ENCODE measurements around the gene SOX9.
"Not testable (repeated sequence)": the region's sequence is repeated elsewhere in the genome, so short reads cannot be mapped to it uniquely, and the experiment has no call there.

SOX9 gene

DNA sequence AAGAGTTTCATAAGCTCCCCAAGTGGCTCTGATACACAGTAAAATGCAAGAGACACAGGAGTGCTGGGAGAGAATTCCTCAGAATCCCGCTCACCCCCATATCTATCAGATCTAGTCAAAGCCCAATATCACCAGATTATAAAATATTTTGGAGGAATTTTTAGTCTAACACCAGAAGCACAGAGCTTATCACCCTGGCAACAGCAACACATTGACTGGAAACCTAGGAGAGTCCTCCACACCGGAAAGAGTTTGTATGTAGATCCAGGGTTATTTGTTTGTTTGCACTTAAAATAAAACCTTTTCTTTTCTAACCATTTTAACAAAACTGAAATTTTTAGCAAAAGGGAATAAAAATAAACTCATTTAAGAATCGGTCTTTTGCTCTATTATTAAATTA lies 7.2 kb downstream of the SOX9 start:
- DNase-seq = no peak

DNA sequence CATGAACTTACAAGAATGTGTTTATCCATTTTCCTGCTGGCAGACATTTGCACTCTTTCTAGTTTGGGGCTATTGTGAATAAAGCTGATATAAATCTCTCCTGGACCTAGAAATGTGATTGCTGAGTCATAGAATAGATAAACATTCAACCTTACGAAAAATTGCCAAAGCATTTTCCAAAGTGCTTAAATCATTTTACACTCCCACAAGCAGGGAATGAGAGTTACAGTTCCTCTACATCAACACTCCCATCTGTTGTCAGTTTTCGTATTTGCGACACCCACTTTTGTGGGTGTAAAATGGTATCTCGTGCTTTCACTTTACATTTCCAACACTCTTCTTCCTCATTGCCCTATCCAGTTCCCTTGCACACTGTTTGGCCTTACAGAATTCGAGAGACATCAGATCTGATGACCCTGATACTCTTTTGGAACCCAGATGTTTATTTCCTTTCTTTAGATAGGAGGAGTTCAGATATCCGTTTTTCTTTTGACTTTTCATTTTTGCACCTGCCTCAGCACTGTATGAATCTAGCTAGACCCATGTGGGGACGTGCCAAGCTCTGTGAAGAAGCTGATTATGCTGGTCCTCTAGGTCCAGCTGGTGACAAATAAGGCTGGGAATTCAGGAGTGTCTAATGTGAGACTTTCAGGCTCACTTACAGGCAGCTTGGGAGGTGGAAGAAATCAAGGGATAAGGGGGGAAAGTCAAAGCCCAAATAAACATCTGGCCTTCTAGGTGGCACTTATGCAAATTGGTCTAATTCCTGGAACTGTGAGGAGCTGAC lies 14.0 kb downstream of the SOX9 start:
- no peak for DNase-seq

DNA sequence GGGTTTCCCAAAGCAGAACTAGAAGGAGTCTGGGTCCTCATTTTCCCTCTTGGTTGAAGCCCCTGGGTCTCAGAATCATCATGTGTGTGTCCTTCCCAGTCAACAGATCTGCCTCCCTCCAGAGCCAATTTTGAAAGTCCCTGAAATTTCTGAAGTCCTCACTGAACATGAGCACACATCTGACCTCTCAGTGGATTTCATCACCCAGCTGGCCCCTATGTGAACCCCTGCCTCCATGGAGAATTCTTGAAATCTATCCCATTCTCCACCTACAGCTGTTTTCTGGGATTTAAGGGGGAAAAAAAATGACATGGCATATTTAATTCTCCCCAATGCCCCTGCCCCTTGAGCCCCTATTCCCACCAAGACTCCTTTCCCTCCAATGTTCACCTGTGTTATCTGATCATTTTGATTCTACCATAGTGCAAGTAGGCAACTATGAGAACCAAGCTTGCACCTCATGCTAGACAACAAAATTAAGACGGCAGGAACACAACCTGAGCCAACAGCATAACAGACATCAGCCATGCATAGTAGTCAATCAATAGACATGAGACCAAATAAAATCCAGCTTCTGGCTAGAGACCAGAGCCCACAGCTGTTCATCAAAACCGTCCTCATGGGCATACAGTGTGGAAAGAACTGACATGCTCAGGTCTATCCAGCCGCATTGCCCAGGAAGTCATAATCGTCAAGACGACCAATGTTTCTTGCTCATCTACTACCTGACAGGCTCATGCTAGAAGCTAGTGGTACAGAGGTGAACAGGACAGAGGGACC lies 14.9 kb downstream of the SOX9 start:
- DNase-seq = no peak

DNA sequence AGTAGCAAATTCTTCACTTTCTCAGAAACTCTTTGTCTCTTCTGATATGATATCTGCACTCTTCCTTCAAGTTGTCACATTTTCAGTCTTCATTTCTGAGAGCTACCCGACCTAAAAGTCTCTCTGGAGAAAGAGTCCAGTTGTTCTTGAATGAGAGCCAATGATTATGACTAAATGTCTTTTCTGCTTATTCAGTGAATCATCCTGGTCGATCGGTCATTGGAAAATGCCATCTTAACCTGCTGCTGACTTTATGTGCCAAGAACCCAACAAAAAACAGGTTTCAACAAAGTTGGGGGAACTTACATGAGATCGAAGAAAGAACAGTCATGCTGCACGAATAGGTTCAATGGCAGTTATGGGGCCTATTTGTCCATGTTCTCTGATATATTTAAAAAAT lies 15.9 kb downstream of the SOX9 start:
- DNase-seq = no peak

DNA sequence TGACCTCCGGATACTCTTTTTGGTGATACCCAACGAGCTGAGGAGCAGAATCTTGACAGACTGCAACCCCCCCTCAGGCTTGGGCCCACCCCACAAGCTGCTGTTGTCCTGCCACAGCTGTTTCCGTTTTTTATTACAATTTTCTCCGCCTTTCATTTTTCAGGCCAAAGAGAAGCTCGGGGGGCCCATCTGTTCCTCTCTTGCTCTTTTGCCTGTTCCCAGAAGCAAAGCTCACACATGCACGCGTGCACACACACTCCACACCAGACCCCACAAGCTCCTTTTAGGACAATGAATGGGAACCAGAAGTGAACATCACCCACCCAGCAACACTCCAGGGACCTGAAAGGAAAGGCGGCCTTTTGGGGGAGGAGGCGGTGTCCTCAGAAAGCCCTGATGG lies 16.3 kb downstream of the SOX9 start:
- DNase-seq = no peak

DNA sequence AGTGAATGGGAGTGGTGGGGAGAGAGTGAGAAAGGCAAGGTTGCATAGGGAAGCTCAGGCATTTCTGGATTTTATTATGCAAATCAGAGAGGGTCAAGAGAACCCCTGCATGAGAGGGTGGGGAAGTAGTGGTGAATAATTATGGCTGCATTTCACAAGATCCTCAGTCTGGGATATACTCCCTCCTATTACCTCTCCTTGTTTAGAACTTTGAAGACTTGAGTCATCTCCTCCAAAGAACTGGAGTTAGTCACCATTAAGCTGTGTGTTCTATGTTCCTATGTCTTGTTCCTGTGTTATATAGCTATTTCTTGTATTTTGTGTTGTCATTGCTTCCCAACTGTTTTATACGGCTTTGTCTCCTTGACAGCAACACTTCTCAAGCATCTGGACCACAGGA lies 18.4 kb downstream of the SOX9 start:
- DNase-seq = no peak

DNA sequence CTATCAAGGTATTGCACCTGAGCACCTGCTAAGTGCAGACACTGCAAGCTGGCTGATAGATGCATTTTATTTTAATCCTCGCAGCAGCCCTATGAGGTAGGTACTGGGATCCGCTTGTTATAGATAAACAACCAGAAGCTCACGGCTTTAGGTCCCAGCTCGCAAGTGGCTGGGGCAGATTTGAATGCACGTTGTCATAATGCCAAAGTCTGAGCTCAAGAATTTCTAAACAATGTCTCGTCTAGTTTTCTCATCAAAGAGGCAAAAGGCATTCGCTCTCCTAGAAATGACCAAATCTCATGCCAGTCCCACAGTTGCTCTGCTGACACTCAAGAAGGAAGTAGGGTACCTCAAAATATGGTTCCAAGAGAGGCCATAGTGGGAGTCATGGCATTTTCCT lies 20.5 kb downstream of the SOX9 start:
- no peak for DNase-seq

DNA sequence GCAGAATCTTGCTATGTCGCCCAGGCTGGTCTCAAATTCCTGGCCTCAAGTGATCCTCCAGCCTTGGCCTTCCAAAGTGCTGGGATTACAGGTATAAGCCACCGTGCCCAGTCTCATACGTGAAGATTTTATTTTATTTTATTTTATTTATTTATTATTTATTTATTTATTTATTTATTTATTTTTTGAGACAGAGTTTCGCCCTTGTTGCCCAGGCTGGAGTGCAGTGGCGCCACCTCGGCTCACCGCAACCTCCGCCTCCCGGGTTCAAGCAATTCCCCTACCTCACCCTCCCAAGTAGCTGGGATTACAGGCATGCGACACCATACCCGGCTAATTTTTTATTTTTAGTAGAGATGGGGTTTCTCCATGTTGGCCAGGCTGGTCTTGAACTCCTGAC lies 21.3 kb downstream of the SOX9 start:
- DNase-seq = not testable (repeated sequence)

DNA sequence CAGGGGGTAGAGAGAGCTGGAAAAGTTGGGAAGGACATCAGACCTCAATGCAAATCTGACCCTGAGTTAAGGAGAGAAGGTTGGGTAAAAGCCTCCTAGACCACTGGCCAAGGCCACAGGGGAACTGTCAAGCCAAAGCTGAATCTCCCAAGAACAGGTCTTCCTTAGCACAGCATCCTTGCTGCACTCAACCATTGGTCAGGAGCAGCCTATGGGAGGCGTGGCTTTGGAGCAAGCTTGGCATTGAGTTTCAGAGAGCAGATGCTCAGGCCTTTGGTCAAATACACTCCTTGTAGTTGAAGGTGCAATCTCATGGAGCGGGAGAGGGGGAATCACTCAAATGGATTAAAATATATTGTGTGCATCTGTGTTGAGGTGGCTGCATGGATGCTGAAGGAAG lies 21.8 kb downstream of the SOX9 start:
- DNase-seq = no peak

DNA sequence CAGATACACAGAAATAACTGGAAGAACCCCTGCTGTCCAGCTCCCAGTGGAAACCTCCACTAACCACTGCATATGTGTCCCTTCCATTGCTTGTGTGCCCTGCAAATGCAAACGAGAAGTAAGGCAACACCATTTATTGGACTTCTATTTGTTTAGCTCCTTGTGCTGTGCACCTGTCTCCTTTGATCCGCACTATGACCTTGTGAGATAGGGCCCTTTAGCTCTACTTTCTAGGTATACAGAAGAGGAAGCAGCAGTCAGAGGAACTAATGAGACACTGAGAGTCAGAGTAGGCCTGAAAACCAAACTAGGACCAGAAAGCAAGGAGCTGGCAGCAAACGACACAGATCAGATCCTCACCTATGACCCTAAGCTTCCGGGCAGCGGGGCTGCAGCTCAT lies 22.4 kb downstream of the SOX9 start:
- no peak for DNase-seq

DNA sequence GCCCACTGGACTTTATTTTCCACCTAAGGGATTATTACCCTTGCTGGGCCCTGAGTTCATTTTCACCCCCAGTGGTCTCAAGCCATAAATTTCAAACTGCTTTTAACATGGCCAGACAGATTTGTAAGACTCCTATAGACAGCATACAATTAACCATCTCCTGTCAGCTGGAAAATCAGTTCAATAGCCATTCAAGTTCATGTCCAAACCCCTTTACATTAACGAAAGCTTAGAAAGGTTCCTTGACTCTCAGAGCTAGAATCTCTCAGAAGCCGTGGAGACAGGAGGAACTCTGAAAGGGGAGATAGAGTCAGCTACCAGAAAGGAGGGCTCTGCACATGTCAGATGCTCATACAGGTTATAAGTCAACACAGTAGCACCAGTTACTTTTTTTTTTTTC lies 23.3 kb downstream of the SOX9 start:
- no peak for DNase-seq

DNA sequence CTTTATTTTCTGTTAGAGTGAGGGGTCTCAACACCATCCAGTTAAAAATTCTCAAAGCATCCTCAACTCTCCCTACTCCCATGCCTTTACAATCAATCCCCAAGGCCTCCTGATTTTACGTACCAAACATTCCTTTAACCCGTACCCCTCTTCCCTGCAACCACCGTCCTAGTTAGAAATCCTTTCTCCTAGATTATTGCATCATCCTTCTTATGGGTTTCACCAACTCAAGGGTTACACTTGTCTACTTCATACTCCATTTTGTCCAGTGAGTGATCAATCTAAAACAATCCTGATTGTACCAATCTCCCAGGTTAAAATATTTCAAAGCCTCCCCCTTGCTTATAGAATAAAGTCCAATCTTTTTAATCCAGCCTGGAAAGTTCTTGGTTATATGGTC lies 24.7 kb downstream of the SOX9 start:
- no peak for DNase-seq

DNA sequence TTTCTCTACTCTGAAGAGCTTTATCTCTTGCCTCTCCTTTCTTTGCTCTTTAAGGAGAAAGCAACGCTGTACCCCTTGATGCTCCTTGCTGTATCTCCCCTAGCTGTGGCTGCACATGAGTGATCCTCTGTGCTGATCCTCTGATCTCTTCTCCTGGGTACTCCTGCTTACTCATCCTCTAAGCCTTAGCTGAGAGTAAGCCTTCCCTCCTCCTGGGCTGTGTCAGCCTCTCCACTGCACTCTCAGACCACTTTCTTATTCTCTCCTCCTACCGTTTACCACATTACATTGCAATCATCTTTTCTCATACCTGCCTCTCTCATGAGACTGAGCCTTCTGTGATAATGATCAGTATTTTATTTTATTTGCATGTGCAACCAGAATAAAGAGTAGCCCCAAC lies 25.1 kb downstream of the SOX9 start:
- no peak for DNase-seq

DNA sequence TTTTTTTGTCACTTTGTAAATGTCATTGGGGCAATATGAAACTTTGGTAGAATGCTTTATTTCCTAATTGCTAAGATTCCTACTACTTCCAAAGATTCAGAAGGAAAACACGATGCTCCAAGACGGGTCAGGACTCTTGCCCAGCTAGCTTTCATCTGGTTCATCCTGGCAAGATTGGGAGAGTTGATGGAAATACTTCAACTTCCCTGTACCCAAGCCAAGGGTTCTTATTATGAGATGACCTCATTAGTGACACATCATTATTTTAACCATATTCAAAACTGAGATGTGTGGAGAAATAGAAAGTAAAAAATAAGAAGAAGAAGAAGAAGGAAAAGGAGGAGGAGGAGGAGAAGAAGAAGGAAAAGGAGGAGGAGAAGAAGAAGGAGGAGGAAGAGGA lies 25.6 kb downstream of the SOX9 start:
- no peak for DNase-seq

DNA sequence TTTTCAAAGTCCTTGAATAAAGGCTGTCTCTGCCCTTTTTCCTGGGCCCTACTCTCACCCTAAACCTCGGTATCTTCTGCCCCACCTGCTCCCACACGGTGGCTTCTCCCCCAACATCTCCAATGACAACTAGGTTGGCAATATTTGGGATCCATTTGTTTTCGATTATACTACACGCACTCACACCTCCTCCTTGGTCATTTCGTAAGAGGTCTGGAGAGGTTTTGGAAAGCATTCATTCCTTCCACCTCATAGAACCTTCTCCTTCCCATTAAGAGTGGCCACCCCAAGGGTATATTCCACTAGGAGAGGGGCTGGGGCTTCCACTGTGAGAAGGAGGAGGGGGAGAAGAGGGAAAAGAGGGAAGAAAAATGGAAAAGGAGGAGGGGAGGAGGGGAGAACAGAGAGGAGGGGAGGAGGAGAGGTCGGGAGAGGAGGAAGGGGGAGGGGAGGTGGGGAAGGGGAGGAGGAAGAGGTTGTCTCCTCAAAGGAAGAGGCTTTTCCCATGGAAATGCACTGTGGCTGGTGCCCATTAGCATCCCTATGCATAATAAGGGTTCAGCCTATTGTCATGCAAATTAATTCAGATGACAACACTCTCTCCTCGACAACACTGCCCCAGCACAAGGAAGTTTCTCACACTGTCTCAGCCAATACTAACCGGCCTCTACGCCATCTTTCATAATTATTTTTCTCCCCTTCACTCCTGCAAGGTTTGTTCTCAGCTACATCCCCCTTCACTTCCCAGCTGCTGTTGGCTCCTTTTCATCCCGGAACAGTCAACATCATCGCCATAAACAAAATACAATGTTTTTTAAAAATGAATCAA lies 30.0 kb downstream of the SOX9 start:
- no peak for DNase-seq

DNA sequence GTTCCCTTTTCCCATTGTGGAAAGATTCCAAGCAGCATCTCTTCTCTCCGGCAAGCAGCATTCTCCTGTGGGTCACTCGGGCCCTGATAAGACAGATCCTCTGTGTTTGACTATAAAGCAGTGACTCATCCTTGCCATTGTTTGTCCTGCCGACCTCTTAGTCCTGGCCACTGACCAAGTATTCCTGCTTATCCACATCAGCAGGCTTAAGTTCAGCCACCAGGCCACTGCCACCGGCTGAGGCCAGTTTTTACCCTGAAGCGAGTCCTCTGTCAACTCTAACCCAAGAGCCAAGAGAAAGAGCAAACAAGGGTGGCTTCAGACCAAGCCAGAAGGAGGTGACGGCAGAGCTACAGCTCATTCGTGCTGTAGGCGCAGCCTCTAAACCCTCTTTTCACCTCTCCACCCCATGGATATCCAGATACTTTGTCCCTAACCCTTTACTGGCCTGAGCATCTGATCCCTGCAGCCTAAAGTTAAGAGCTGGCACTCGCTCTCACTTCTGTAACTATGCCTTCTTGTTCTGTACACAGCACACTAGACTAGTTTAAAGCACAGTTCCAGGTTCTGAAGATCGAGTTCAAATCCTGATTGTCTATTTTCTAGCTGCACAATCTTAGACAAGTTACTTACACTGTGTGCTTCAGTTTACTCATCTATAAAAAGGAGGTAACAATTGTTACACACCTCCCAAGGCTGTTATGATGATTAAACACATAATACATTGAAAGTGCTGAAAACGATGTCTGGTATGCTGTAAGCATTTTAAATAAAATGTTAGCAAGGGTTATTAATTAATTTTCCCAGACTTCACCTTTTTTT lies 31.0 kb downstream of the SOX9 start:
- no peak for DNase-seq

DNA sequence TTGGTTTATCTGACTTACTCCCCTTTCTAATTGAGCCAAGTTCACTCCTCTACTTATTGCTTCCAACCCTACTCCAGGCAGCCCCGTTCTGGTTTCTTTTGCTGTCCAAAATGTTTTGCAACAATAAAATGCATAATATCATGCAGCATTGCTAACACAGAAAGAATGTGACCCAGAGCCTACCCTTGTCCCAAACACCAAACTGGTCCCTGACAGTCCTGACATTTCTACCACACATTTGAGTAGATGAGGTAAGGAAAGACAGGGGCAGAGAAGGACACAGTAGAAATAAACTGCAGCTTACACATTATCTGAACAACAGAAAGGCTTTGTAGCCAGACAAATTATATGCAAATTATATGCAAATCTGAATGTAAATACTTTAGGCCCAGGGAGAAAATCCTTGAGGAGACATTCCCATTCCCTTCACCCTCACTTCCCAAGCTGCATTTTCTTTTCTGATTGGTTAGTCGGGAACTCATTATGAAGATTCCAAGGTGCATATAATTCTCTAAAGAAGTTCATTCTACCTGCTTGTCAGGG lies 31.6 kb downstream of the SOX9 start:
- no peak for DNase-seq

DNA sequence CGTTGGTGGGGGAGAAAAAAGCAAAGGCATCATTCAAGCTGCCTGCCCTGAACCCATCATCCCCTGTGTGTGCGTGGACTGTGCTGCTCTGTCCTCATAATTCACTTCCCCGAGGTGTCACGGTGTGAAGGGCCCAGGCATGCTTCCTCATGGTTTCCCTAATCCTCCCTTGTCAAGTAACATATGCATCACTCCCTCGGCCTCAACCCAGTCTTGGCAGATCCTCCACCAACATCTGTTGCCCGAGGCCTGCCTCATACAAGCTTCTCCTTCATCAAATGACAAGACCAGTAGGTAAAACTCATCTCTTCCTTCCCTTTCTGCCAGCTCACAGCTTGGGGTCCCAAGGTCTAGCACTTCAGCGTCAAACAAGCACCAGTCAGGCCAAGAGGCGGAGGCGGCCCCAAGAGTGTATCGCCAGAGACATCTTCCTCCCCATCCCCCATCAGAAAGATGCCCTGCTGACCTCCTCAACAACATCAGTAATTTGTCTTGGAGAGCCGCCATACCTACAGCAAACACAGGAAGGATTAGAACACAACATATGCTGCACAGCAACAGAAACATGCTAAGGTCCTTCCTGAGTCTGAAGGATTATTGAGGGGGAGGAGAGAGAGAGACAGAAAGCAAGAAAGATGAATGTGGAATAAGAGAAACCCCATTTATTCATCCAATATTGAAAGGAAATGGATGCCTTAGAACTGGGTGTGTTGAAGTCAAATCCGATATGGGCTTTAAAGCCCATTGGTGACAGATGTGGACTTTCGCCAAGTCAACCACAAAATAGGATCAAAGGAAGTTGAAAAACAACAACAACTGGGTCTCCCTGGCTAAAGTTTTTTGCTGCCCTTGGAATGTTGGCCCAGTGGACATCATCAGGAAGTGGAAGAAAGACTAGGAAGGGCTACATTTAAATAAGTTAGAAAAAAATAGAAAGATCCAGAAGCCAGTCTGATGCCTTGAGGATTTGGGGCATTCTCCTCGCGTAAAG lies 38.4 kb downstream of the SOX9 start:
- no peak for DNase-seq

DNA sequence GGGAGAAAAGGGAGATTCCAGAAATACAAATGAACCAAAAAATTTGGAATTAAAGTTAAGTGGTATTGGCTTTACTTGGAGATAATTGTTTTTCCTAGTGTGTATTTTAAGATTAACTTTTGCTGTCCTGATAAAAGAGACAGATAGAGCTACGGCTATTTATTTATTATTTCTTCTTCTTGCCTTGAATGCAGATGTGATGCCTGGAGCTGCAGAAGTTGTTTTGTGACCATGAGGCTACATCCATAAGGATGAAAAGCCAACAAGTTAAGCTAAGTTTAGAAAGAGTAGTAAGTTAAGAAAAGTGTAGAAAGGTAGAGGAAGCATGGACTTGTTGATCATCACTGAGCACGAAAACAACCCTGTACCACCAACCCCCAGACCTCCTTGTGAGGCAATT lies 41.7 kb downstream of the SOX9 start:
- no peak for DNase-seq

DNA sequence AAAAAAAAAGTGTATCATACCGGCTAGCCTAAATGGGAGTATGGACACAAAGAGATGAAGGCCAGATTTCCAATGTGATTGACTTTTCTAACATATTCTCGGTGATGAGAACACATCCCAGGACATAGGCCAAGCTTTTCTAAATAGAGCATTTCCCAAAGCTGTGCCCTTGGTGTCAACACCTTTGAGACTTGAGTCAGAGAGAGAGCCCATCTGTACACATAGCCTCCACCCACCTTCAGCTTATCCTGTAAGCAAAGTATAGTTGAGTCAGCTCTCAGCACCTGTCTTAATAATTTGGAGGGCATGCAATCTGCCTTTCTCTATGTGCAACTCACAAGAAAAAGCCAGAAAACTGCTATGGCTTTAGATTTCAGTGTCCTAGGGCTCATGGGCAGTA lies 42.7 kb downstream of the SOX9 start:
- no peak for DNase-seq

DNA sequence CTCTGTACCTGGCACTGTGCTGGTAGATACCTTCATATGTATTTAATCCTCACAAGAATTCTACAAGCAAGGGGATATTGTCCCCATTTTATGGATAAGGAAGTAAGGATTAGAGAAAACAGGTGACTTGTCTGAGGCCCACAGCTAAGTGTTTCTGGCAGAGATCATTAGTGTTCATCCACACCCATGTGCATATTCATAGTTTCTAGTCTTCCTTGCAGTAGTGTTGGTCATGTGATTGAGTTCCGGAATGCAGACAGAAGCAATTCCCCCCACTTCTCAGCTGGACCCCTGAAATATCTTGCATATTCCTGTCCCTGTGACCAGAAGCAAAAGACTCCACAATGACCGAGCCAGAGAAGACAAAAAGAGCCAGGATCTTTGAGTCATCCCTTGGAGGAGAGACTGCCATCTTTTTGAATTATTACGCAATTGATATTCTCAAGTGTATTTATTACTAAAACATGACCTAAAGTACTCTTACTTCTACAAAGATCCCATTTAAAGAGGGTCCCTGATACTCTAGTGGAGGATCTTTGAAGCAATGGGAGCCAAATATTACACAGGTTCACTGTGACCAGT lies 43.4 kb downstream of the SOX9 start:
- no peak for DNase-seq
